ENCODE measurements around the gene CDC16. TPM values are rescaled to one million over a fixed set of nuclear protein-coding genes. Genes with fewer than 3 reads are reported as not detected.
"Not testable (repeated sequence)": the region's sequence is repeated elsewhere in the genome, so short reads cannot be mapped to it uniquely, and the experiment has no call there.

CDC16 gene, protein sequence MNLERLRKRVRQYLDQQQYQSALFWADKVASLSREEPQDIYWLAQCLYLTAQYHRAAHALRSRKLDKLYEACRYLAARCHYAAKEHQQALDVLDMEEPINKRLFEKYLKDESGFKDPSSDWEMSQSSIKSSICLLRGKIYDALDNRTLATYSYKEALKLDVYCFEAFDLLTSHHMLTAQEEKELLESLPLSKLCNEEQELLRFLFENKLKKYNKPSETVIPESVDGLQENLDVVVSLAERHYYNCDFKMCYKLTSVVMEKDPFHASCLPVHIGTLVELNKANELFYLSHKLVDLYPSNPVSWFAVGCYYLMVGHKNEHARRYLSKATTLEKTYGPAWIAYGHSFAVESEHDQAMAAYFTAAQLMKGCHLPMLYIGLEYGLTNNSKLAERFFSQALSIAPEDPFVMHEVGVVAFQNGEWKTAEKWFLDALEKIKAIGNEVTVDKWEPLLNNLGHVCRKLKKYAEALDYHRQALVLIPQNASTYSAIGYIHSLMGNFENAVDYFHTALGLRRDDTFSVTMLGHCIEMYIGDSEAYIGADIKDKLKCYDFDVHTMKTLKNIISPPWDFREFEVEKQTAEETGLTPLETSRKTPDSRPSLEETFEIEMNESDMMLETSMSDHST
- 76.2 TPM for polyA plus RNA-seq (ENCODE audit: insufficient read length)

DNA sequence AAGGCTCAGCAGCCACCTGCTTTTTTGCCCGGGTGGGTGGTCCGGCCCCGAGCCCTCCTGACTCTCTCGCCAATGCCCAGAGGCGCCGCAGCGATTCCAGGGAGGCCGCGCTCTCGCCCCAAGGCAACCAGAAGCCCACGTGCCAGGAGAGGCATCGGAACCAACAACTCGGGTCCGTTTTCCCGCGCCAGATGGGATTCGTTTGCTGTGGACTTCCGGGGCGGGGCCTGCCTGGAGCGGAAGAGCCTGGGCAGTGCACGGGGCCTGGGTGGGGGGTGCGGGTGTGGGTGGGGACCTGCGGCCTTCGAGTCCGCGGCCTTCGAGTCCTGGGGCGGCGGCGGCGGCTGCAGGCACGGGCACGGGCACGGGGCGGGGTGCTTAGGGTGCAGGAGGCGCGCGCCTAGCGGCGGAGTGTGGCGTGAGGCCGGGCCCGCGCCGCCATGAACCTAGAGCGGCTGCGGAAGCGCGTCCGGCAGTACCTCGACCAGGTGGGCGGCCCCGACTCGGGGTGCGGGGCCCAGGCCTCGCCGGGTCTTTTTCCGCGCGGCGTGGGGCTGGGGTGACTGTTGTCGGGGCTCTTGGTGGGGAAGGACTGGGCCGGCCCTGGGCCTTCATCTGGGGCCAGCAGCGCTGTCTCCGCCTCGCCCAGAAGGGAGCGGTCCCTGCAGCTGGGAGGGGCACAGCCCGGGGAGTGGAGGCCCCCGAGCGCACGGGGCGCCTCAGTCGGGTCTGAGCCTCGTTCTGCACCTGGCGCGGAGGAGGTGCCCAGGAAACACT lies at the start of gene CDC16:
TSS of gene CDC16 (plus strand) at position 253 of the 777 bp plus-strand sequence. CDS start at position 441, 188 bp downstream.
- peak; percentile 92 for DNase-seq

DNA sequence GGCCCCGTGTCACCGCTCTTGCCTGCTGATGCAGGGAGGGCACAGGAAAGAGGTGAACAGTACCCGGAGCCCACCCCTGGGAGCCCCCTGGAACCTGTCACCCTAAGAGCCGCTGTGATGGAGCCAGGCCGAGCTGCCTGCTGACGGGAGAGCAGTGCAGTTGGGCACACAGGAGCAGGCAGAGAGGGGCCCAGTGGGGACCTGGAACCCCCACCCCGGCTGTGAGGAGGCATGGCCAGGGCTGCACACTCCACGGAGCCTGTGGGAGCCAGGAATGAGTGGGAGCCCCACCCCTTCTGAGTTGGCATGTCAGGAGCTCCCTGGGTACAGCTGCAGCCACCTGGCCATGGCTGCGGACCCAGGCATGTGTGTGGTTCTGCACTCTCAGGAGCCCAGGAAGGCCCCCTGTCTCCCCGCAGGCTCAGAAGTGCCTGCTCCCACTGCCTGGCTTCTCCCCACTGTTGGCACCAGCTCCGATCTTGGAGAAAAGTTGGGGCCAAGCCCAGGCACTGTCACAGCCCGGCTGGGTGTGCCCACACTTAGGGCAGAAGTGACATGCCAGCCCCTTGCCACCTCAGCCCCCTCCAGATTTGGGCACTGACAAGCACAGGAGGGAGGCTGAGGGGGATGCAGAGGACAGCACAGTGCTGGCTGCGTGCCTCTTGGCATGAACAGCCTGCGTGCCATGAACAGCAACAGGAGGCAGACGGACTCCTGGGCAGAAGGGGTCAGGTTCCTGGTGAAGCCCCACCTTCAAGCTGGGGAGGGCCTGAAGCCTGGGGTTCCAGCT lies 49.3 kb upstream of the CDC16 start:
- peak; percentile 11 for DNase-seq

DNA sequence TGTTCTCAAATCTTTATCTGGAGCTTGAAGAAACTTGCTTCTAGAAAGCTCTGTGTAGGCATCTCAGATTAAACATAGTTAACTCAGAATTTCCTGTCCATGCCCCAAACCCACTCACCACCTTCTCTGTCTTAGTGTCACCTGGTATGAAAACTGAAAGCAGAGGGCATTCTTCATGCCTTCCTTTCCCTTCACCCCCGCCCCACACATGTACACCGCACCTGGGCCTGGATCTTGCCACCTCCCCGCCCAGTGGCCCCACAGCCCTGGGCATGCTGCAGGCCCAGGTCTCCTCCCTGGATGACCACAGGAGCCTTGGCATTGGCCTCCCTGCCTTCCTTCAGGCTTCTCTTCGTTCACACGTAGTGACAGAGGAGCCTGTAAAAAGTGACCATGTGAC lies 39.8 kb upstream of the CDC16 start:
- DNase-seq = no peak

DNA sequence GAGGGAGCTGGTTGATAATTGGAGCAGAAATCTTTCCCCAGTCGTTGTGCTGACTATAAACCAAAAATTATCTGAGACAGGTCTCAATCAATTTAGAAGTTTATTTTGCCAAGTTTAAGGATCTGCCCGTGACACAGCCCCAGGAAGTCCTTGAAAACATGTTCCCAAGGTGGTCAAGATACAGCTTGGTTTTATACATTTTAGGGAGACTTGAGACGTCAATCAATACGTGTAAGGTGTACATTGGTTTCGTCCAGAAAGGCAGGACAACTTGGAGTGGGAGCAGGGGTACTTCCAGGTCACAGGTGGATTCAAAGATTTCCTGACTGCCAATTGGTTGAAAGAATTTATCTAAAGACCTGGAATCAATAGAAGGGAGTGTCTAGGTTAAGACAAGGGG lies 38.1 kb upstream of the CDC16 start:
- DNase-seq = no peak

DNA sequence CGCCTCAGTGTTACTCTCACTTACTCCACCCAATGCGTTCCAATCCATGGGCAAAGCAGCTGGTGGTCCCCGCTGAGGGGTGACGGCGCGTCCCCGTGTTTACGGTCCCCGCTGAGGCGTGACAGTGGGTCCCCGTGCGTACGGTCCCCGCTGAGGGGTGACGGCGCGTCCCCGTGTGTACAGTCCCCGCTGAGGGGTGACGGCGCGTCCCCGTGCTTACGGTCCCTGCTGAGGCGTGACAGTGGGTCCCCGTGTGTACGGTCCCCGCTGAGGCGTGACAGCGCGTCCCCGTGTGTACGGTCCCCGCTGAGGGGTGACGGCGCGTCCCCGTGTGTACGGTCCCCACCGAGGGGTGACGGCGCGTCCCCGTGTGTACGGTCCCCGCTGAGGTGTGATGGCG lies 36.1 kb upstream of the CDC16 start:
- DNase-seq = no peak

DNA sequence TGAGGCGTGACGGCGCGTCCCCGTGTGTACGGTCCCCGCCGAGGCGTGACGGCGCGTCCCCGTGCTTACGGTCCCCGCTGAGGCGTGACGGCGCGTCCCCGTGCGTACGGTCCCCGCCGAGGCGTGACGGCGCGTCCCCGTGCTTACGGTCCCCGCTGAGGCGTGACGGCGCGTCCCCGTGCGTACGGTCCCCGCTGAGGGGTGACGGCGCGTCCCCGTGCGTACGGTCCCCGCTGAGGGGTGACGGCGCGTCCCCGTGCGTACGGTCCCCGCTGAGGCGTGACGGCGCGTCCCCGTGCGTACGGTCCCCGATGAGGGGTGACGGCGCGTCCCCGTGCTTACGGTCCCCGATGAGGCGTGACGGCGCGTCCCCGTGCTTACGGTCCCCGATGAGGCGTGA lies 35.2 kb upstream of the CDC16 start:
- DNase-seq = not testable (repeated sequence)

DNA sequence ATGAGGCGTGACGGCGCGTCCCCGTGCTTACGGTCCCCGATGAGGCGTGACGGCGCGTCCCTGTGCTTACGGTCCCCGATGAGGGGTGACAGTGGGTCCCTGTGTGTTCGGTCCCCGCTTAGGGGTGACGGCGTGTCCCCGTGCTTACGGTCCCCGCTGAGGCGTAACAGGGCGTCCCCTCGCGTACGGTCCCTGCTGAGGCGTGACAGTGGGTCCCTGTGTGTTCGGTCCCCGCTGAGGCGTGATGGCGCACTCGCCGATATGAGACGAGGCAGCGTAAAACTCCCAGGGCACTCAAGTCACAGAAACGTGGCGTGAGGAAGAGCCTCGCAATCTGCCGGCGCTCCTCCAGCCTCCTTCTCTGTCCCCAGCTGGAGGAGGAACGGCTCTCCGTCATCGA lies 34.7 kb upstream of the CDC16 start:
- no peak for DNase-seq

DNA sequence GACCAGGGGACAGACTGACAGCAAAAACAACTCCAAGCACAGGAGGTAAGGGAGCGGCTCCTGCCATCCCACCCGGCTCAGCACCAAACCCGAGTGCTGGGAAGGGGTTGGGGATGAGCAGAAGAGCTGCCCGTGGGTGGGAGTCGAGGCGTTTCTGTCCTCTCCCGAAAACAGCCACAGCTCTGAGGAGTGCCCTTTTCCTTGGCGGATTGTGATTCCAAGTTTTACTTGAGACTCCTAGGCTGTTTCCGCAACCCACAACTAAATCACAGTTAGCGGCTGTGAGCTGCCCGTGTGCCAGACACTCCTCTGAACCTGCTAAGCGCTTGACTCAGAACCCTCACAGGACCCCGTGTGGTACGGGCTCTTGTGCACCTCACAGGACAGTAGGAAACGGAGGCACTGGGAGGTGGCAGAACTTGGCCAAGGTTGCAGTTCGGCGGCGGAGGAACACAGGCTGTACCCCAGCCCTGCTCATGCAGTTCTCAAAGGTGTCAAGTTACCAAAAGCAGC lies 34.2 kb upstream of the CDC16 start:
- no peak for DNase-seq

DNA sequence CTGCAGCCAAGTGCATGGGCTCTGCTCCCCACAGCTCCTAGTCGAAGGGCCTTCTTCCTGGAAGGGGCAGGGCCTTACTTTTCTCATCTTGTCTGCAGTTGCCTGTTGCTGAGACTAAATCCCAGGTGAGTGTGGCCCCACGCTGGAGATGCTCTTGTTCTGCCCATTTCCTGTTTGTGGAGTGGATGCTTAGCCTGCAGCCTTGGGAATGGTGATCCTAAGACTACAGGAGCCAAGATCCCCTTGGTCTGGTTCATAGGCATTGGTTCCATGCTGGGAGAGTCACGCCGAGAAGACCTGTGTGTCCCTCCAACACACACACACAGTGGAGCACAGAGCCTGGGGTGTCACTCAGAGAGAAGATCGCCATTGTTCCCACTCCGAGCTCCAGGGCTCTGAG lies 32.1 kb upstream of the CDC16 start:
- no peak for DNase-seq

DNA sequence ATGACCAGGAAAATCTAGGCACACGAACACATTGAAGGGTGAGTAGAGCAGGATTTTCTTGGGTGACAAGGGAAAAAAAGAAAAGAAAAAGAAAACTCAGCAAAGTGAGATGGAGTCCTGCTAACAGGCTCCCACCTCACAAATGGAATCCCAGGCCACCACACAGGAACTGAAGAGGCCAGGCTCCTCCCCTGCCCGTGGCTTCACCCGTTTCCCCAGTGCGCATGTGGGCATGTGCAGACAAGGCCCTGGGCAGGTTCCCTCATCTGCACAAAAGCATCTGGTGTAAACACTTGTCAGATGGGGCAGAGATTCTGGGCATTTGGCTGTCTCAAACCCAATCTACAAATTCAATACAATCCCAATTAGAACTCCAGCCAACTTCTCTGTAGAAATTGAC lies 31.2 kb upstream of the CDC16 start:
- DNase-seq = no peak

DNA sequence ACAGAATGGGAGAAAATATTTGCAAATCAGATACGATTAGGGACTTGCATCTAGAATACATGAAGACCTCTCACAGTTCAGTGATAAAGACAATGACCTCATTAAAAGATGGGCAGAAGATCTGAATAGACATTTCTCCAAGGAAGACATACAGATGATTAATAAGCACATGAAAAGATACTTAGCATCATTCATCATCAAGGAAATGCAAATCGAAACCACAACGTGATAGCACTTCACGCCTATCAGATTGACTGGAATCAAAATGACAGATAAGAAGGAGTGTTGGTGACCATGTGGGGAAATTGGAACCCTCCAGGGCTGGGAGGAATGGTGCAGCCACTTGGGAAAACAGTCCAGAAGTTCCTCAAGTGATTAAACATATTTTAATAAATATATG lies 29.8 kb upstream of the CDC16 start:
- no peak for DNase-seq

DNA sequence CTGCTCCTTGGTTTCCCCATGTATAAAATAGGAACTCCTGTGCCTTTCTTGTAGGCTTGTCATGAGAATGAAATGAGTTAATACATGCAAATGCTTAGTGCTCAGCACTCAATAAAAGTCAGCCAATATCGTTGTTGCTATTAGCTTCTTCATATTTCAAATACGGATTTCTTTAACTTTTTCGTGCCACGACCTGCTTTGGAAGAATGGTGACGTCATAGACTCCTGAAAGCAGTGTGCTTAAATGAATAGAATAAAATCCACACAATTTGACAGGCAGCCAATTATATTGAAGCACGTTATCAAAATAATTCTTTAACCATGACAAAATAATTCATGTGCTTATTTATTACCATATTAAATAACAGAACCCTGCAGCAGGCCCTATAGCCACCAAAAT lies 26.6 kb upstream of the CDC16 start:
- no peak for DNase-seq

DNA sequence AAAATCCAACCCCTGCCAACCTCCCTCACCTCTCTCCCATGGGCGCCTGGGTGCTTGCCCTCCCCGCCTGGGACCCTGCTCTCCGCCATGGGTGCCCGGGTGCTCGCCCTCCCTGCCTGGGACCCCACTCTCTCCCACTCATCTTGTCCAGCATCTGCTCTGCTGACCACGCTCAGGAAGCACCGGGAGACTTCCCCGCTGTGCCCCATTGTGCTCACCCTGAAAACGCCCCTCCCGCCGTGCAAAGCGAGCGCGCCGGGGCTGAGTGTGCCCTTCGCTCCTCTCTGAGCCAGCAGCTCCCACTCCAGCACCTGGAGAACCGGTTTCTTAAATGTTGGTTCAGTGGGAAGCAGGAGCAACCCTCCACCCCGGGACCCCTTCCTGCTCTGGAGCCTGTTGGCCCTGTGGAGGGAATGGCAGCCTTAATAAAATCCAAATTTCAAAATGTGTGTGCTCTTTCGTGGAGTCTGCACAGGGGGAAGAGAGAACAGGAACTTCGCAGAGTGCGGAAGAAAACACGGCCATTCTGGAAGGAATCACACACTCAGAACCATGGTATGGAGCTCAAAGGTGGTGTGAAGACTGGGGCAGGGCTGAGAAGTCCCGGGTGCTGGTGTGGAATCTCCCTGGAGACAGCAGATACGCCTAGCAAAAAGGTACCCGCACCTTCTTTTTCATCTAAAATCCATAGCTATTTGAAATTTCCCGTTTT lies 23.1 kb upstream of the CDC16 start:
- no peak for DNase-seq

DNA sequence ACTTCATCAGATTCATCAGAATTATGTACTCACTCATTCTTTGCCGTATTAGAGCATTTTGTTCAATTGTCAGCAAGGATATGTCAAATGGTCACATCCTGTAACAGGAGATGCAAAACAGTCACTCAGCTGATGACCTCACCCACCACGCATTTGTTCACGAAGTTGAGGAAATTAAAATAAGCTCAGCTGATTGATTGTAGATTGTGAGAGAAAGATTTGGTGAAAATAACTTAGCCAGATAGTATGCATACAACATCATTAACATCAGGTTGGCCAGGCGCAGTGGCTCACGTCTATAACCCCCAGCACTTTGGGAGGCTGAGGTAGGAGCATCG lies 22.6 kb upstream of the CDC16 start:
- DNase-seq = no peak

DNA sequence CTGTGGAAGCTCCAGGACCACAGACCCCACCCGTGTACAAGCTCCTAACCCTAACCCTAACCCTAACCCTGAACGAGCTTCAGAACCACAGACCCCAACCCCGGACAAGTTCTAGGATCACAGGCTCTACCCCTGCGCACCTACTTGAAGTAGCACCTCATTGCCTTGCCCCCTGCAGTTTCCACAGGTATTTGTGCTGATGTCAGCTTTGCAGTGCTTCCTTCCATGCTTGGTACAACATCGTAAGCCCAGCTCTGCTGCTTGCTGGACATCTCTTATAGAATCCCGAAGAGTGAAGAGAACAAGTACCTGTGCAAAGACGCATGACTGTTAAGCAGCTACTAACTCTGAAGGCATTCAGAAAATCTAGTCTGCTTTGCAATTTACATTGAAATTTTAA lies 20.7 kb upstream of the CDC16 start:
- no peak for DNase-seq

DNA sequence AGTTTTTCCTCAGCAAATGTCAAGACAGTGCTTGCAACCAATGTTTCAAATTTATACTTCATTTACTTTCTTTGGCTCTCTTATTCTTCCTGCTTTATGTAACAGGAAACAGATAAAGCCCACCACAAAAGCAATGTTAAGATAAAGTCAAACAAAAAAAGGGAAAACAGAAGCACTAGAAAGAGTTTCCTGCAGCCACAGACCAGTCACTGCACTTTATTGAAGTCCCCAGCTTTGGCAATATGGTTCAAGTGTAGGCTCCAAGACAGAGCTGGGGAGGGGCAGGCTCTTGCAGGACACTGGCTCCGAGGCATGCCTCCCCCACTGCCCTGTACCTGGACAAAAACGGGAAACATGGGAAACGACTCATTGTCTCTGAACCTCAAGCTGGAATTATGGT lies 15.3 kb upstream of the CDC16 start:
- no peak for DNase-seq

DNA sequence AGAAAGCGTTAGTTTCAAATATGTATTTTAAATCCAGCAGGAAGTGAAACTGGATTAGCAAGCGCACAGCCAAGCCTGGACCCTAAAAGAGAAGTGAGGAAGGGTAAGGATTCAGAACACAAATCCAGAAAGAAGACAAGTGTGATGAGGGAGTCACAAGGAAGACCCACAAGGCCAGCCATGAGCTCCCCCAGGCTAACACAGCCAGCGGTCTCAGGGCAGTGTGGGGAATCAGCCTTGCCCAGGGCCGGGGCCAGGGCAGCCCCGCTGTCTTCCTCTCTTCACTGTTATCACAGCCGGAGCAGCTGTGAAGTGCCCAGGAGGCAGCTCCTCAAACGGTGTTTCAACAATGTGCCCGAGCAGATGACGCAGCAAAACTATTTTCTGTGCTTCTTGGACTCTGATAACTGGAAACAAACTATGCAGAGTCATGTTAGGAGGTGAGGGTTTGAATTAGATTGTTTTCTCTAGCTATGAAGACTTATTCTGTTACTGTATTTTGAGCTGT lies 12.2 kb upstream of the CDC16 start:
- DNase-seq = no peak

DNA sequence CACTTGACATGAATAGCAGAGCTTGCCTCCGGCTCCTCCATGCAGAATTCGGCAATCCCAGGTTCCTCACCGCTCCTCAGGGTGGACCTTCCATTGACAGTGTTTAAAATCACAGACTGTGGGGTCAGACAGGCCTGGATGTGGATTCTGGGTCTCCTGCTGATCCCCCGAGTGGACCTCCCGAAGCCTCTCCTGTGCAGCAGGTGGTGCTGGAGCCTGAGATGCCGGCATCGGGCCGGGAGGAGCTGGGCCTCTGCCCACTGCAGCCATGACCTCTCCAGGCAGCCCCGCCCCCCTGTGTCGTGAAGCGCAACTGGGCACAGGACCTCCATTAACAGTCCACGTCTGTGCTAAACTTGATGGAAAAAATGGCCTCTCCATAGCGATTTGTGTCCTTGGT lies 10.5 kb upstream of the CDC16 start:
- DNase-seq = no peak

DNA sequence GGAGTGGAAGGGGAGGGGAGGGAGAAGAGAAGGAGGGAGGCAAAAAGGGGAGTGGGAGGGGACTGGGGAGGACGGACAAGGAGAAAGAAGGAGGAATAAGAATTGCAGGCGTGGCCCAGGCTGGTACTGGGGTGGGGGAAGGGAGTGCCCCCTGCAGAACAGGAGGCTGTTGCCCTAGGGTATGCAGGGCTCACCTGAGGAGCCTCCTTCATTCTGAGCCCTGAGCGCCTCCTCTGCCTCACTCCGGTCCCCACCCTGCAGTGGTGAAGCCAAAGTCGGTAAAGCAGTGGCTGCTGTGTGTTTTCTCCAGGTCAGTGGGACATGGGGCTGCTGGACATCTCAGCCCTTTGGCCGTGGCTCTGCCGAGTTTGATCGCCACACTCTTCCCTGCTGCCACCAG lies 9.1 kb upstream of the CDC16 start:
- DNase-seq = no peak

DNA sequence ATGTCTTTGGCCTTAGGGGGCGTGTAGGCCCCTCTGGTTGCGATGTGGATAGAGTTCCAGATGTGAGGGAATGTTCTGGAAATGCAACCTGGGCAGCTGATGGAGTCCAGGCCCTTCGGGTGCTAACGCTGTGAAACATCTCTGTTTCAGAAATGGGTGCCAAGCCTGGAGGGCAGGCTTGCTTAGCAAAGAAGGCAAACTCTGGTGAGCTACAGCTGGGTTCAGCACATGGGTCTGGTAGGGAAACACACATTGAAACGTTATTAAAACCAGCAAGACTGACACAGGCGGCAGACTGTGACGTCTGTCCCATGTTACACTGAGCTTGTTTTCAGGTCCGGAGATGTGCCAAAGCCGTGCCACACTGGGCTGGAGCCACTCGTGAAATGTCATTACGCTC lies 8.6 kb upstream of the CDC16 start:
- no peak for DNase-seq

DNA sequence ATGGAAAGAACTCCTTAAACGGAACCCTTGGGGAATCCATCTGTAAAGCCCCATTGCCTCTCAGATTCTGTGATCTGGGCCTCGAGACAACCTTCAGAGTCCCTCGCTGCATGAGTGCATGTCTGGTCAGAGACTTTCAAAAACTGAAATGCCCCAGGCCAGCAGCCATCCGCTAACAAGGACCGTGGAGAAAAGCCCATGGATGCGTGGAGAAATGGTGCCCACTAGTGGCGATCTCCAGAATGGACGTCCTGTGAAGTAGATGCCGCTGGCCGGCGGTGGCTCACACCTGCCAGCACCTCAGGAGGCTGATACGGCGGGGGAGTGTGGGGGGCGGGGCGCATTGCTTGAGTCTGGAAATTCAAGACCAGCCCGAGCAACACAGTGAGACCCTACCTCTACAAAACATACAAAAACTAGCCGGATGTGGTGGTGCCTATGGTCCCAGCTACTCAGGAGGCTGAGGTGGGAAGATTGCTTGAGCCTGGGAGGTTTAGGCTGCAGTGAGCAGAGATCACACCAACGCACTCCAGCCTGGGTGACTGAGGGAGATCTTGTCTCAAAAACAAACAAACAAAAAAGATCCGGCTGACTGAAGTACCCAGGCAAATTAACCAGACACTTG lies 7.9 kb upstream of the CDC16 start:
- DNase-seq = peak; percentile 86

Measured in hindlimb muscle (tissue), 1 donor.